Neural cell (in vitro differentiated cells): ENCODE data around the gene AMIGO3.

ENCODE experiments used
- CTCF ChIP-seq: fragments of 450-650 bp; IDR thresholded peaks from 2 replicates; pipeline ENCODE4 v1.5.1; 2014; ENCODE audit warnings: antibody characterized with exemption, mild to moderate bottlenecking, moderate library complexity; ENCODE audit not compliant: poor library complexity, severe bottlenecking
- EP300 ChIP-seq: fragments of 450-650 bp; conservative IDR thresholded peaks from 2 replicates; pipeline ENCODE4 v1.6.1; 2014; ENCODE audit warnings: antibody characterized with exemption, mild to moderate bottlenecking, moderate library complexity; ENCODE audit not compliant: poor library complexity, severe bottlenecking
- EZH2 ChIP-seq: fragments of 200-600, 300-800 bp; shearing (Covaris generic), sonication (generic); IDR thresholded peaks from 2 replicates; pipeline ENCODE4 v1.6.1; 2014; ENCODE audit warnings: antibody characterized with exemption, low read length, borderline replicate concordance, mild to moderate bottlenecking; ENCODE audit not compliant: insufficient read depth, poor library complexity, severe bottlenecking
- RAD21 ChIP-seq: fragments of 450-650 bp; conservative IDR thresholded peaks from 2 replicates; pipeline ENCODE4 v1.6.1; 2014; ENCODE audit warnings: antibody characterized with exemption, mild to moderate bottlenecking, moderate library complexity

- TF ChIP-seq CTCF: no peak
- no peak for TF ChIP-seq EP300
- no peak for TF ChIP-seq EZH2
- TF ChIP-seq RAD21: no peak
Measured at GRCh38 chr3:49738067-49738713, 18.7 kb upstream of the AMIGO3 start.
